Neutrophil (primary cell): ENCODE measurements around the gene WDR77.

ENCODE experiments used
- H3K27ac ChIP-seq: fragments of 200-600 bp; sonication (generic); 2 replicates; pipeline ENCODE4 v1.5.1; 2016; ENCODE audit warnings: mild to moderate bottlenecking, moderate library complexity
- H3K27me3 ChIP-seq: fragments of 200-600 bp; sonication (generic); 2 replicates; pipeline ENCODE4 v1.6.0; 2016; ENCODE audit warnings: mild to moderate bottlenecking
- H3K36me3 ChIP-seq: fragments of 200-600 bp; sonication (generic); 2 replicates; pipeline ENCODE4 v1.5.1; 2017
- H3K4me1 ChIP-seq, 2 experiments: fragments of 200-600 bp in 1 of 2; sonication (generic) in 1 of 2; 1 replicate in 1 of 2; 2 replicates in 1 of 2; pipeline versions ENCODE4 v1.5.1 to v1.6.1; 2013 to 2016; ENCODE audit warnings: low read depth in 1 of 2, low read length in 1 of 2, mild to moderate bottlenecking in 1 of 2, moderate library complexity in 1 of 2; ENCODE audit not compliant: control insufficient read depth in 1 of 2, insufficient read depth in 1 of 2
- H3K4me3 ChIP-seq, 2 experiments: fragments of 200-600 bp in 1 of 2; sonication (generic) in 1 of 2; 1 replicate in 1 of 2; 2 replicates in 1 of 2; pipeline ENCODE4 v1.5.1; 2013 to 2016; ENCODE audit warnings: low read depth in 1 of 2, low read length in 1 of 2, mild to moderate bottlenecking in 1 of 2, moderate library complexity in 1 of 2
- H3K9me3 ChIP-seq: fragments of 200-600 bp; sonication (generic); 2 replicates; pipeline ENCODE4 v1.5.1; 2016
- TF ChIP-seq, protein P1 (sequence below): fragments of 200-600 bp; sonication (generic); IDR thresholded peaks from 2 replicates; pipeline ENCODE4 v1.5.1; 2016; ENCODE audit warnings: antibody characterized with exemption

Gene WDR77

DNA sequence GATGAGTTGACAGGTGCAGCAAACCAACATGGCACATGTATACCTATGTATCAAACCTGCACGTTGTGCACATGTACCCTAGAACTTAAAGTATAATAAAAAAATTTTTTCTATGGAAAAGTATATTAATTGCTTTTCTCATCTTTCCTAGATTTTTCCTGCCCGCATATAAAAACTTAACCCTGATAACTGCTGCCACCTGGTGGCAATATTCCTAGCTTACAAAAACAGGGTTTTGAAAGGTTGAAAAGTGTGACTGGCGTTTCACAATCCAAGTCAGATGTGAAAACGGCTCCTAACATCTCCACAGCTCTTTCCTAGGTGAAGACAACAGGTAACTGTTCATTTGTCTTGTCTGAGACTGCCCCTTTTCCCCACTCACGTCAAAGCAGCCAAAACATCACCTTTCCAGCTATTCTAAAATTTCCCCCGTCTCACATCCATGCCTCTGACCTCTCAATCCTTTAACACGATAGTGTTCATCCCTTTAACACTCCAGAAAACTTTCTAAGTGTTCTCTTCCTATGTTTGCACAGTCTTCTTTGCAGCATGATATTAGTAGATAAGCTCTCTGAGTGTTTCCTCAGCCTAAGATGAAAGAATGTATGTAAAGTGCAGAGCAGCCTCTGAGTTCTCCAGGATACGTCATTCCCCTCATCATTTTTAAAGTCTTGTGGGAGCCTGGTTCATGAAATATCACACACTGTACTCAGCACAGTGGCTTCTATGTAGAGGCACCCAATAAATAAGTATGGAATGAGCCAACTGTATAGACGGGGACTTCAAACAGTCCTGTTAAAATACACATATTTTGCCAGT, 49.1 kb downstream of the WDR77 start:
- TF ChIP-seq, protein P1, sequence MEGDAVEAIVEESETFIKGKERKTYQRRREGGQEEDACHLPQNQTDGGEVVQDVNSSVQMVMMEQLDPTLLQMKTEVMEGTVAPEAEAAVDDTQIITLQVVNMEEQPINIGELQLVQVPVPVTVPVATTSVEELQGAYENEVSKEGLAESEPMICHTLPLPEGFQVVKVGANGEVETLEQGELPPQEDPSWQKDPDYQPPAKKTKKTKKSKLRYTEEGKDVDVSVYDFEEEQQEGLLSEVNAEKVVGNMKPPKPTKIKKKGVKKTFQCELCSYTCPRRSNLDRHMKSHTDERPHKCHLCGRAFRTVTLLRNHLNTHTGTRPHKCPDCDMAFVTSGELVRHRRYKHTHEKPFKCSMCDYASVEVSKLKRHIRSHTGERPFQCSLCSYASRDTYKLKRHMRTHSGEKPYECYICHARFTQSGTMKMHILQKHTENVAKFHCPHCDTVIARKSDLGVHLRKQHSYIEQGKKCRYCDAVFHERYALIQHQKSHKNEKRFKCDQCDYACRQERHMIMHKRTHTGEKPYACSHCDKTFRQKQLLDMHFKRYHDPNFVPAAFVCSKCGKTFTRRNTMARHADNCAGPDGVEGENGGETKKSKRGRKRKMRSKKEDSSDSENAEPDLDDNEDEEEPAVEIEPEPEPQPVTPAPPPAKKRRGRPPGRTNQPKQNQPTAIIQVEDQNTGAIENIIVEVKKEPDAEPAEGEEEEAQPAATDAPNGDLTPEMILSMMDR: peak; percentile 54
- H3K4me3 ChIP-seq: no peak overlapping the region
- peaks cover 0 to 5% of the 10 kb centered on the region in 2 experiments for H3K4me1 ChIP-seq
- no peak overlapping the region for H3K27ac ChIP-seq
- H3K27me3 ChIP-seq: peaks cover 39% of the 10 kb centered on the region
- H3K9me3 ChIP-seq: no peaks in the 10 kb centered on the region
- H3K36me3 ChIP-seq: no peaks in the 10 kb centered on the region

GRCh38 chr1:111392460-111392945, 56.6 kb downstream of the WDR77 start:
- Histone ChIP-seq H3K27me3 (peaks cover 62% of the 10 kb centered on the region), H3K9me3 (no peaks in the 10 kb centered on the region), H3K4me3 (no peak overlapping the region), H3K4me1 (no peaks in the 10 kb centered on the region), H3K27ac (no peak overlapping the region), H3K36me3 (no peaks in the 10 kb centered on the region)
- TF ChIP-seq, protein P1: no peak

DNA sequence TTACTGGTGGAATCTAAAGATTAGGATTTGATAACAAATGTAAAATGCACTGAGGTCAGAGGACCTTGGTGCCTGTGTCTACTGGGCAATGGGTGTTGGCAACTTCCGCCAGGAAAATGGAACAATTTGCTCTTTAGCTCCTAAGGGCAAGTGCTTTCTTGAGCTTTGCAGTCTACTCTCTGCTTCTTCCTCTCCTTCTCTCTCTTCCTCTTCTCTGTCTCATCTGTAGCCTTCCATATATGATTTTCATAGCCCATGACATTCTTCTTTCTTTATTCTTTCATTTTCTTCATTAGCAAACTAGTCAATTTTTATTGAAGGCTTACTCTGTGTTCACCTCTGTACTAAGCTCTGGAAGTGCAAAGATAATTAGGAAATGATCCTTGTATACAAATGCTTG, 57.0 kb downstream of the WDR77 start:
- no peaks in the 10 kb centered on the region for H3K4me1 ChIP-seq
- TF ChIP-seq, protein P1: no peak
- no peak overlapping the region for H3K27ac ChIP-seq
- no peak overlapping the region for H3K4me3 ChIP-seq
- no peaks in the 10 kb centered on the region for H3K9me3 ChIP-seq
- H3K36me3 ChIP-seq: no peaks in the 10 kb centered on the region
- H3K27me3 ChIP-seq: peaks cover 61% of the 10 kb centered on the region
